Measurements from ENCODE around the gene NEK5.
A peak's percentile ranks its signal among the peaks of the same experiment; 100 is the strongest.
"Not testable (repeated sequence)": the region's sequence is repeated elsewhere in the genome, so short reads cannot be mapped to it uniquely, and the experiment has no call there.

Gene NEK5, protein sequence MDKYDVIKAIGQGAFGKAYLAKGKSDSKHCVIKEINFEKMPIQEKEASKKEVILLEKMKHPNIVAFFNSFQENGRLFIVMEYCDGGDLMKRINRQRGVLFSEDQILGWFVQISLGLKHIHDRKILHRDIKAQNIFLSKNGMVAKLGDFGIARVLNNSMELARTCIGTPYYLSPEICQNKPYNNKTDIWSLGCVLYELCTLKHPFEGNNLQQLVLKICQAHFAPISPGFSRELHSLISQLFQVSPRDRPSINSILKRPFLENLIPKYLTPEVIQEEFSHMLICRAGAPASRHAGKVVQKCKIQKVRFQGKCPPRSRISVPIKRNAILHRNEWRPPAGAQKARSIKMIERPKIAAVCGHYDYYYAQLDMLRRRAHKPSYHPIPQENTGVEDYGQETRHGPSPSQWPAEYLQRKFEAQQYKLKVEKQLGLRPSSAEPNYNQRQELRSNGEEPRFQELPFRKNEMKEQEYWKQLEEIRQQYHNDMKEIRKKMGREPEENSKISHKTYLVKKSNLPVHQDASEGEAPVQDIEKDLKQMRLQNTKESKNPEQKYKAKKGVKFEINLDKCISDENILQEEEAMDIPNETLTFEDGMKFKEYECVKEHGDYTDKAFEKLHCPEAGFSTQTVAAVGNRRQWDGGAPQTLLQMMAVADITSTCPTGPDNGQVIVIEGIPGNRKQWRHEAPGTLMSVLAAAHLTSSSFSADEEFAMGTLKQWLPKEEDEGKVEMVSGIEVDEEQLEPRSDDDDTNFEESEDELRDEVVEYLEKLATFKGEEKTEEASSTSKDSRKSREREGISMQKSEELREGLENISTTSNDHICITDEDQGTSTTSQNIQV

GRCh38 chr13:52128714-52129700, at the start of gene NEK5:
Gene NEK5, minus strand, starts transcription at chr13:52129073. Its CDS starts 1,591 bp downstream, at chr13:52127482.
- DNase-seq: peak; percentile 31 to 40

DNA sequence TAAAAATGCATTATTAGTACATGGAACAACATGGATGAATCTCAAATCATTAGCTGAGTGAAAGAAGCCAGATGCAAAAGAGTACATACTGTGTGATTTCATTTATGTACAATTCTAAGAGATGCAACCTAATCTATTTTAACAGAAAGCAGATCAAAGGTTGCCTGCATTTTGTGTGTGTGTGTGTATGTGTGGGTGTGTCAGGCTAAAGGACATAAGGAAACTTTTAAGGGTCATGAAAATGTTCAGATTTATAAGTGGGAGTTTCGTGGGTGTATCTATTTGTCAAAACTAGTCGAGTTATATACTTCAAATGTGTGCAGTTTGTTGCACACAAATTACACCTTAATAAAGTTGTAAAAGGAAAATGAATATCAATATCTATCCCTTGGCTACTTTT, 48.4 kb upstream of the NEK5 start:
- DNase-seq: no peak

DNA sequence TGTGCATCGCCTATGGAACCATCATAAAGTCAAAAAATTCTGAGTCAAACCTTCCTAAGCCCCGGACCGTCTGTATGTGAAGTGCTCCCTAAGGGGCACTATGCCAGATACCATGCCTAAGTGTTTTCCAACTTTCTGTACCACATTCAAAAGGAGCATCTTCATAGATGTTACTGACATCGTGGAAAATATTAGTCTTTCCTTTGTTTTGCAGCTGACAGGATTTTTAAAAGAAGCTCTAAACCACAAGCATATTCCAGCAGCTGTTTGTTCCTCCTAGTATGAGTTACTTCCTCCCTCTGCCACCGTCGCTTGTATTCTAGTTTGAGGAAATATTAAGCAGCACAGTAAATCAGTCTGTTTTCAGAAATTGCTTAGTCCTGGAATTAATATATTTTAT, 45.1 kb upstream of the NEK5 start:
- DNase-seq: not testable (repeated sequence)

- no peak for DNase-seq
Observed at GRCh38 chr13:52173373-52173772, 44.5 kb upstream of the NEK5 start.

DNA sequence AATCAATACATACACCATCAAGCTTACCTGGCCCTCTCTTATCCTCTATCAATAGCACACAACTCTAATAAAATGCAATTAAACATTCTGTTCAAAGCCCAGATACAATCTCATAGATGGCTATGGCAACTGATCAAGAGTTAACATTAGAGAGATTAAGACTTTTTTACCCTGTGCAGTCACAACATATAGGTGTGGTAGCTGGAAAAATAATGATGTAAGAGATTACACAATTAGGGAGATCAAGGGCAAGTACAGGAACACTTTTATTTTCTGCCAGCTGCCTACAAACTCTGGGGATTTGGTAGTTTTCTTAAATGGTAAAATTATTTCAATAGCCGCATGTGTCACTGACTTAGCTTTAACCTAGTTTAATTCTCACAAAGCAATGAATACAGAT, 42.8 kb upstream of the NEK5 start:
- not testable (repeated sequence) for DNase-seq

DNA sequence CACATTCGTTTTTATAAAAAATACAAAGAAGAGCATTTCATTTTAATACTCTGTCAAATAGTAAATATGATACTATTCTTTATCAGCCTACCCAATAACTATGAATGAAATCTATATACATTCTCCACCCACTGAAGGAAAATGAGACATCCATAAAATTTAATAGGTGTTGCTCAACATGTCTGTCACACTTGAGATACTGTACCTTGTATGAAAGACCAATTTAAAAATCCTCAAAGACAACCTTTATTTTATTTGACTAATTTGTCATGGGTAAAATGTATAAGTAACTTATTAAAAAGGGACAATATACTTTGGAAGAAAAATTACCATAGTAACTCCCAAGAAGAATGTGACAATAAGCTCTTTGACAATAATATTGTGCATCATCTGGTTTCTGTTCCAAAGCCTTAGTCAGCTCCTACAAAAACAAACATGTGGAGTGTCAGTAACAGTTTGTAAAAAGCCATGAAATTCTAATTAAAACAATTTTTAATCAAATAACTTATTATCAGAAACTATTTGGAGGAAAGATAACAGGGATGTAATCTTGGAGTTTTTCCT, 42.0 kb upstream of the NEK5 start:
- DNase-seq: not testable (repeated sequence)

- DNase-seq: no peak
Observed at GRCh38 chr13:52169839-52170238, 41.0 kb upstream of the NEK5 start.

DNA sequence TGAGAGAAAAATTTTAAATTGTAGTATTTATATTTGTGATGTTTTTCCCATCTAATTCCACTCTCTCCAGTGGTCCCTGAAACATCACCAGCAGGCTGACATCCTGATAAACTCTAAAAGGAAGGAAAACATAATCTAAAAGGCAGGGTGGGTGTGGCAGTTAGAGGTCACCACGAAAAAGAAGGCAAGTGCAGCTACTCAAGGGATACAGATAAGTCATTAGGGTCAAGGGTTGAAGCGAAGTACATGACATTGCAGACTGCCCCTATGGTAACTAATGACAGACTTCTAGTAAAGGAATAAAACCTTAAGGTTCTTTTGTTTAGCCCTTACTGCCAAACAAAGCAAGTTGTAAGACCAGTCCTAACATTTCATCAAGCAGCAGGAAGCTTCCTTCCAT, 36.5 kb upstream of the NEK5 start:
- no peak for DNase-seq

- DNase-seq: no peak
Observed at GRCh38 chr13:52164989-52165388, 36.1 kb upstream of the NEK5 start.

- not testable (repeated sequence) for DNase-seq
Observed at GRCh38 chr13:52163878-52164277, 35.0 kb upstream of the NEK5 start.

GRCh38 chr13:52162279-52163101, 33.6 kb upstream of the NEK5 start:
- DNase-seq: no peak

DNA sequence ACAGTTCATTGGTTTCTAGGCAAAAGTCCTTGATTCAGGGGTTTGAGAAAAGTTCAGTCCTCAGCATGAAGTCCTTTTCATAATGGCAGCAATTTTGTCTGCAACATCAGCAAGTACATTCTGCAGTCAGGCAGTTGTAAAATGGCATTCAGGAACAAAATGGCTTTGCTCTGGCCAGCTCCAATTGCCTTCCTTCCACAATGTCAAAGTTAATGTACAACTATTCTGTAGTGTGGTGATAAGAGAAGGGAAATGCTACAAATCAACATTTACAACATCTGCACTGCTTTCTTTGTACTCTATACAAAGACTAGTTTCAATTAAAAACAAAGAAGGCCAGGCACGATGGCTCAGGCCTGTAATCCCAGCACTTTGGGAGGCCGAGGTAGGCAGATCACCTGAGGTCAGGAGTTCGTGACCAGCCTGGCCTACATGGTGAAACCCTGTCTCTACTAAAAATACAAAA, 32.3 kb upstream of the NEK5 start:
- DNase-seq: no peak

DNA sequence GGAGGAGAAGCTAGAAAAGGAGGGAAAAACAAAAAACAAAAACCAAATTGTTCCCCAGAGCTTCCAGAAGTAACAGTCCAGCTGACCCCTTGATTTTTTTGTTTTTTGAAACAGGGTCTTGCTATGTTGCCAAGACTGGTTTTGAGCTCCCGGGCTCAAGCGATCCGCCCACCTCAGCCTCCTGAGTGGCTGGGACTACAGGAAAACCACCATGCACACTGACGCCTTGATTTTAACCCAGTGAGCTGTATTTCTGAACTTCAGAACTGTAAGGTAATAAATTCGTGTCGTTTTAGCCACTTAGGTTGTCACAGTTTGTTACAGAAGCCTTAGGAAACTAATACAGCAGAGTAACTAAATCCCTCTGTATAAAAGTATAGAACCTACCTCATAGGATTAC, 31.6 kb upstream of the NEK5 start:
- no peak for DNase-seq

DNA sequence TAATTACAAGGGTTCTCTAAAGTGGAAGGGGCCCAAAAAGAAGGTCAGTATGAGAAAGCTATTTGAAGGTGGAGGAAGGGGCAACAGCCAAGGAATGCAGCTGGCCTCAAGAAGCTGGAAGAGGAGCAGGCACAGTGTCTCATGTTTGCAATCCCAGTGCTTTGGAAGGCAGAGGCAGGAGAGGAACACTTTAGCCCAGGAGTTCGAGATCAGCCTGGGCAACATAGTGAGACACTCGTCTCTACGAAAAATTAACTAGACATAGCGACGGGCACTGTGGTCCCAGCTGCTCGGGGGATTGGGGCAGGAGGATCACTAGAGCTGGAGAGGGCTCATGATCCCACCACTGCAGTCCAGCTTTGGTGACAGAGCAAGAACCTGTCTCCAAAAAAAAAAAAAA, 31.2 kb upstream of the NEK5 start:
- no peak for DNase-seq

- DNase-seq: peak; percentile 44 to 53
Observed at GRCh38 chr13:52159159-52159982, 30.5 kb upstream of the NEK5 start, which contains the start of gene NEK3. Gene NEK3, minus strand, starts transcription at chr13:52159597. Its CDS starts 3,406 bp downstream, at chr13:52156191.

DNA sequence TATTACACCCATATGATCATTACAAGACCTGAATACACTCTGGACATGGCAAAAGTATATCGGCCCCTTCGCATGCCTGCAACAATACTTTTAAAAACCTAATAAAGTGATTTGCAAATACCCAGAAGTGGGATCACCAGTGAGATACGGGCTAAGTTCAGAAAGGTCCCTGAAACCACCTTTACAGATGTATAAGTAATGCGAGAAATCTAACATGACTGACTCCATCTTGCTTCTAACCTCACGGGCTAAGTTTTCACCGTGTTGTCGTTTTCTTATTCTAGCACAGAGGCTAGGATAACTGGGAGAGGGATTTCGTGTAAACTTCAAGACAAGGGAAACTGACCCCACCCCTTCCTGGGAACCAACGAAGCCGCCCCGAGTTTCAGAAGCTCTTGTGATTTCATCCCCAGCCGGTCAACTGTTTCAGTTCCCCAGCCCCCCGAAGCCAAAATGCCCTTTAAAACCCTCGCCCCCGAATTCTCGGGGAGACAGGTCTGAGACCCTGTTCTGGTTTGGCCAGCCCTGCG, 29.8 kb upstream of the NEK5 start:
- DNase-seq: peak in 1 of 2 donors; percentile 1

GRCh38 chr13:52156724-52157261, 27.9 kb upstream of the NEK5 start:
- no peak for DNase-seq

DNA sequence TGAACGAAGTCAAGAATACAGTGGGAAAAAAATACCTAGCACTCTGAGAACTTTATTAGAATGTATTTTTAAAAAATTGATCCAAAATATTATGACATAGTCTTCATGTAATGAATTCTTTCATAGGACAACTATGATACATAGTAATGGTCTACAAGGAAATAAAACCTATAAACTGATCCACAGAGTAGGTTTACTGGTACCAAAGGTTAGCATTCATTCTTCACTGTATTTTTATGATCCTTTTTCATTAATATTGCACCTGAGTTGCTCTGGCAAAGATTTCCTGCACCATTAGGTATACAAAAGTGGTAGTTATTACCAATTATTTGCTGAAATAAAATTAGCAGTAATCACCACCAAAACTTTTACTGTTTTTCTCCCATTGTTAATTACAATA, 26.3 kb upstream of the NEK5 start:
- no peak for DNase-seq

- no peak for DNase-seq
Observed at GRCh38 chr13:52147225-52147624, 18.4 kb upstream of the NEK5 start.

DNA sequence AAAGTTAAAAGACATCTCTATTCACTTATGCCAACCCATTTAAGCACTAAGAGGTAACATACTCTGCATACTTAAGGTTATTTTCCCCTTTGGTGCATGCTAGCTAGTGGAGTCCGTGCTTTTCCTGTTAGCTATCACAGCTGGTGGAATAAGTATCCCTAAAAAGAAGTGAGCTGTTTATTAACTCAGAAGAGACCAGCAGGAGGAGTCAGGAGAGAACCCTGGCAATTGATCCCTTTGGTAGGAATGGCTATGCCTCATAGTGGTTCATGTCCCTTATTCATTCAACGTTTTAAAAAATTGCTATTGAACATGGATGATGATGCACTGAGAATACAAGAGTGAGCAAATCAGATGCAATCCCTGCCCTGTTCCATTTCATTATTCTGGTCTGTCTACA, 12.4 kb upstream of the NEK5 start:
- DNase-seq: no peak
